GM21367 (cell line): ENCODE data around the gene MYO10.

Source experiments
- ATAC-seq: cut with Tn5 transposase; IDR thresholded peaks from one replicate; pipeline ENCODE4 v1.9.1; 2021; ENCODE audit not compliant: unreplicated experiment

Gene MYO10

DNA sequence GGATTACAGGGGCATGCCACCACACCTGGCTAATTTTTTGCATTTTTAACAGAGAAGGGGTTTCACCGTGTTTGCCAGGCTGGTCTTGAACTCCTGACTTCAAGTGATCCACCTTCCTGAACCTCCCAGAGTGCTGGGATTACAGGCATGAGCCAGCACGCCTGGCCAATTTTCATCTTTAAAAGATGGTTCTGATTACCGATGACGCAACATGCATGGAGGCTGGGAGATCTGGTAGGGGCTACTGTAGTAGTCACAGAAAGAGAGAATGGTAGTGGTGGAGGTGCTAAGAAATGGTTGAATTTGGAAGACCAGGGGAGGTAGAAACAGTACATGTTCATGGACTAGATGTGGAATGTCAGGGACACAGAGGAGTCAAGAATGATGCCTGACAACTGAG lies 296.9 kb downstream of the MYO10 start:
- ATAC-seq: no peak

DNA sequence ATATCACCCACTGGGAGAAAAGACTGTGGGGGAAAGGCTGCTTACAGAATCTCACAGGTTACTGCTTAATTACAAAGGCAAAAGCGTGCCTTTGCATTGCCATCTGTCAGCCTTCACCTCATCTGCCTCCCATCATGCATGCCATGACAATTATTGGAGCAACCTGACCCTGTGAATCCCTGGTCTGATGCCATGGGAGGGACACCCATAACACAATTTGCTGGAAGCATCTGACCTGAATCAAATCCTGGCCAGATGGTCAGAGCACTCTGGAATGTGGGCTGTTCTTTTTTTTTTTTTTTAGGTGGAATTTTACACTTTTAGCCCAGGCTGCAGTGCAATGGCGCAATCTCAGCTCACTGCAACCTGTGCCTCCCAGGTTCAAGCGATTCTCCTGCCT lies 307.7 kb downstream of the MYO10 start:
- no peak for ATAC-seq

DNA sequence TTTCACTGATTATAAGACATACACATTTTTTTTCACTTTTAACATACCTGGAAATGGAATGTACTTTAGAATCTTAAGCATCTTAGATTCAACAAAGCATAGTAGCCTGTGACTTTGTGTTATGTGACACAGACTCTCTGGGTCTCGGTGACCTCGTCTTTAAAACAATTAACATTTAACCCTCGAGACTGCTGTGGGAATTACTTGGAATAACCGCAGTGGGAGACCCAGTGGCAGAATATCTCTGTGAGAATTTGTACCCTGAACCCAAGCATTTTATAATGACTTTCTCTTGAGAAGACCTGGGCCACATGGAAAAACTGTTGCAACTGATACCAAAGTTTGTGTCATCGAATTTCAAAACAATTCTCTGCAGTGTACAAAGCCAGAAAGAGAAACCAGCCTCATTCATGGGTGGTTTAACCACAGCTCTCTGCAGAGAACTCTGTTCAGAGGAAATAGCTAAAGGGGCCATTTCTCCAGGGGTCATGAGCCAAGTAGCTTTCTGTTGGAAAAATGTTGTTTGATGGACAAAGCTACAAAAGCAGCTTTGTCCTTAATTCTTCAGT lies 309.3 kb downstream of the MYO10 start:
- peak; percentile 86 for ATAC-seq

DNA sequence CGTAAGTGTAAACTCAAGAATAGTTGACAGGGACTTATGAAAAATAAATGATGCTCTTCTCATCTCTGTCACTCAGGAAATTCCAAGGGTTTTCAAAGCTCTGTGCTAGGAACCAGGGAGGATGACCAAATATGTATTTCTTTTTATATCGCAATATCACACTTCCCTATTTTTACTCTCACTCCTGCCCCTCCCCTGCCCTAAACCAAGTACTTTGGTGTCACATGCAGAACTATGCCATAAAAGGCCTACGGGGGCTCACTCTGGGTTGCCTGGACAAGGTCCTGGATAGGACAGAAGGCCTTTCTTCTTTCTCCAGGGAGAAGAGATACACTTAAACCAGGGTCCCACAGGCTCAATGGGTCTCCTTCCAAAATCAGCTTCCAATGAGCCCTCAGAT lies 311.0 kb downstream of the MYO10 start:
- ATAC-seq: no peak

DNA sequence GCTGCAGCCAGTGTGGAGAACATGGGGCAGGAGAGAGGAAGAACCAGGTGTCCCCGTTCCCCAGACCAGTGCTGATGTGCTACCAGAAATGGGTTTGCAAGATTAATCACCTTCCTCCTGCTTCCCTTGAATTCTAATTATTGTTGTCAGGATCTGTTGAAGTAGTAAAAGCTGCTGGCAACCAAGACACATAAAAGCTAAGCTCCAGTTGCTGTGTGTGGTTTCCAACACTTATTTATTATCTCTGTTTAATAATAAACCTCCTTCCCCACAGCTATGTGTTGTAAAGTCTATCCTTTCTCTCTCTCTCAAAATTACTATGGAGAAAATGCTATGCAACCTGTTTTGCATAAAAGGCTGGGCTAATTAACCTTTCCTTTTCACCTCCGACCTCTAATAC lies 317.0 kb downstream of the MYO10 start:
- no peak for ATAC-seq

DNA sequence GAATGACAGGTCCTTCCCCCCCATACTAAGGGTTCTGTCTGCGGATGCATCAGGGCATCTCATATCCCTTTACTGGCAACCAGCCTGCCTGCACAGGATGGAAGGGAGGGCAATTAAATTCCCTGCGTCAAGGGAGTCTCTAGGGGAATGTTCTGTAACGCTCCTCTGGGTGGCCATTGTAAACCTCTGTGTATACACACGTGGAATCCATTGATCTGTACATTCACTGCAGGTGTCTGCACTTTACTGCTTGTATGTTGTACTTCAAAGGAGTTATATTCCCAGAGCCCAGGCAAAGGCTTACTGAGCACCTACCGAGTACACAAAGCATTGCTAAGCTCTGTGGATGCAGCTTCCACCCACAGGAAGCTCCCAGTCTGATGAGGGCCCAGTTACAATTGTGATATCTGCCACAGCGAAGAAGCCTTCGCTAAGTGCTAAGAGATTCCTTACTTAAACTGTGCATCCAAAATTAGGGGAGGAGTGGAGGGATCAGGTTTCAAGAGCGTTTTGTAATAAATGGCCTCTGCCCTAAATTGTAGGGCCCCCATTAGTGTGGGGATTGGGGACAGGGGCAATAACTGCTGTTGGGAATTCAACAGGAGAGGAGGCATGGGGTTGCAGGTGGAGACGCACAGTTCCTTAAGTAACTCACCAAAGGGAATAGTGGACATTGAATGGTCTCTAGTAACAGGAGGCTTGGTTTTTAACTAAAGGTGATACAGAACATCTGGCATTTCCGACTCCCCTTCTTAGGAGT lies 317.8 kb downstream of the MYO10 start:
- ATAC-seq: no peak

DNA sequence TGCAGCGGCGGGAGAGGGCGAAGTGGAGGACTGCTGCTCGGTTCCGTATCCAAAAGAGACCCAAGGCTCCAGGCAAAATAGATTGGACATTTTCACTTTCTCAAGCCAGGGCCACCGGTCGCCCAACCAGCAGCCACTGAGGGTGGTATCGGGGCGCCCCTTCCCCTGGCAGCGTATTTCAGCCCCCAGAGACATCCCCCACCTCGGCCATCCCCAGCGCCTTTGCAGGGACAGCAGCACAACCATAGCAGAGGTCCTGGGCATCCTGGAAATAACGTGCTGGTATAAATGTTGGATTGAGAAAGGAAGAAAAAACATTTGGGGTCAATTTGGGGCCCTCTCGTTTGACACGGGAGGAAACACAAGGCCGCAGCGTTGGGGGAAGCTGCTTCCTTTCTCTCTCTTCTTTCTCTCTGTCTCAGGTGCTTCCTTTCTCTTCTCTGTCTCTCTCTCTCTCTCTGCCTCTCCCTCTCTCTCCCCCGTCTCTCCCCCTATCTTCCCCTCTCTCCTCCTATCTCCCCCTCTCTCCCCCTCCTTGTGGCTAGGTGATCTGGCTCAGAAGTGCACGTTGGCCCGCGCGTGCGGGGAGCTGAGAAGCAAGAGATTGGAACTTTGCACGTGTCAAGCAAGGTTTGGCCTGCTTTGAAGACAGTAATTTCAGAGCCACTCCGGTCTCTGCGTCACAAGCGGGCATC lies 318.7 kb downstream of the MYO10 start:
- ATAC-seq: peak; percentile 6

DNA sequence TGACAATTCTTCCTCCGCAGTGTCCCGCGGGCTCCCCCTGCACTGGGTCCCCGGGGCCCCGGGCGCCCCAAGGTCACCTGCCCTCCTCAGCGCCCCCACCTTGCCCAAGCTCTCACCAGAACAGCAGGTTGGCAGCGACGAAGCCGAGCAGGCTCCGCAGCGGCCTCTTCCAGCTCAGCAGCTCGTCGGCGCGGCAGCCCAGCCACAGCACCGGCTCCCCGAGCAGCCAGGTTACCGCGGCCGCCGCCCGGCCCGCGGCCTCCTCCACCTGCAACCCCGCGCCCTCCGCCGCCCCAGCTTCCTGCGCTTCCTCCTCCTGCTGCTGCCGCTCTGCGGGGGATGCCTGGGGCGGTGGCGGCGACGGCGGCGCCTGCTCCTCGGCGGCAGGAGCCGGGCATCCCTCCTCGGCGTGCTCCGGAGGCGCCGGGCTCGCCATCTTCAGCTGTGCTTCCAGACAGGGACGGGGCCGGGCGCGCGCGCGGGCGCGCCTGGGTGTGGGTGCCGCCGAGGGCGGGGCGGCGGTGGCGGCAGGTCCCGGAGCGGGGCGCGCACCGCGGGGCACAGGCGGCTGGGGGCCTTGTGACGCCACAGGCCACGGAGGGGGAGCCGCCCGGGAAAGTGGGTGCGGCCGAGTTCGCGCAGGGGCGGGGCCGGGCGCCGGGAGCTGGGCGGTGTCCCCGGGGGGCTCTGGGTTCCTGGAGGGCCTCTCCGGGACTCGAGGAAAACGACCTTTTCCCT lies 319.4 kb downstream of the MYO10 start, which contains the start of gene RETREG1:
RETREG1 (minus strand) TSS at position 462 of the 738 bp plus-strand sequence; CDS start at position 436, 26 bp downstream.
- ATAC-seq: peak; percentile 75

DNA sequence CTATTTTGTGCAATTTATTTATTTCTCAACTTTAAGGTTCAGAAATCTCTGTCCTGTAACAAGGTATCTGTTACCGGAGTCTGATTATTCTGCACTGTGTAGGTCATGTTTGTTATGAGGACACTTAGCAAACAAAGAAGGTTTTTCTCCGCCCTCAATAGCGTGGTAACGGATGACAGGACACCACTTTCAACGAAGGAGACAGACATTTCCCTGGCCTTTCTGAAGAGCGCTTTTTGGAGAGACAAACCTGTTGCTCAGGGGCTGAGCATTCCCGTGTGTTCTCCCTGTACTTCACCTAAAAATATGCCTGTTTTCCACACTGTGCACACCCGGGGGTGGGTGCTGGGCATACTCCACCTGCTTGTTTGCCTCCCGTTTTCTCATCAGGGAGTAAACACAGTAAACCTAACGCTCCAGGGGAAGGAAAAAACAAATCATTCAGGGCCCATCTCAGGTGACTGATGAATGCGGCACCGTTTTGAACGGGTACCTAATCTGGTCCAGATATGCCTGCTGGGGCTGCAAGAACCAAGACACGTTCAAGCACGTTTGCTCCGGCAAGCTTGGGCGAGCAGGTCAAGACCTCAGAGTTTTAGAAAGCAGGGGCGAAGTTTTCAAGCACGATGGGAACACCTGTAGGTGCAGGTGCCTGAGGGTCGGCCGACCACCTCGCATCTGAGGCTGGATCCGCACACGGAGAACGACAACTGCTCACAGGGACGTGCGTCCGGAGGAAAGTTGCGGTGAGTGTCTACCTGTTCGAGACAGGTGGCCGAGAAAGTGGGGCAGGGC lies 320.1 kb downstream of the MYO10 start:
- ATAC-seq: no peak

DNA sequence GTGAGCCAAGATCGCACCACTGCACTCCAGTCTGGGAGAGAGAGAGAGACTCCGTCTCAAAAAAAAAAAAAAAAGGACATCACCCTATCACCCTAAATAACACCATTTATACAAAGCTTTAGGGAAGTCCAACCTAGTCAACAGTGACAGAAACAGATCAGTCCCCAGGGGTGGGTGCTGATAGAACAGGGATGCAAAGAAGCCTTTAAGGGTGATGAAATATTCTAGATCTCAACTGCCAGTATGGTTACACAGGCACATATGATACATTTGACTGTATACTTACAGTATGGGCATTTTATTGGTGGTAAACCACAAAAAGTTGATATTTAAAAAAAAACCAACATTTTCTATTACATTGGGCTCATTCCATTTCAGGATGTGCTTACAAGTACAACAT lies 324.1 kb downstream of the MYO10 start:
- ATAC-seq: no peak
